K562 (cell line): Measurements from ENCODE around the gene CRIM1. TPM values are rescaled to one million over a fixed set of nuclear protein-coding genes. Genes with fewer than 3 reads are reported as not detected.

Experiments
- E2F5 ChIP-seq: sonication (generic); formaldehyde crosslinking; IDR thresholded peaks from 2 replicates; pipeline ENCODE4 v1.8.0; 2022; ENCODE audit warnings: mild to moderate bottlenecking, missing genetic modification reagents
- ELF1 ChIP-seq: fragments of 200-800 bp; sonication (Bioruptor generic); IDR thresholded peaks from 2 replicates; pipeline ENCODE4 v1.6.1; 2016; ENCODE audit warnings: missing genetic modification characterization, missing compliant biosample characterization
- ESRRA ChIP-seq: fragments of 450-650 bp; IDR thresholded peaks from 2 replicates; pipeline ENCODE4 v1.6.1; 2014; ENCODE audit warnings: low read depth, mild to moderate bottlenecking, moderate library complexity, borderline replicate concordance
- FOXA3 ChIP-seq, 2 experiments: fragments of 450-650 bp in 1 of 2; sonication (generic) in 1 of 2; formaldehyde crosslinking; IDR thresholded peaks in 1 of 2; conservative IDR thresholded peaks in 1 of 2; 2 replicates each; pipeline versions ENCODE4 v1.4.0 to v1.8.0; 2020 to 2022; ENCODE audit warnings: mild to moderate bottlenecking in 2 of 2, missing genetic modification reagents in 1 of 2
- FOXM1 ChIP-seq, 2 experiments: fragments of 450-650 bp in 1 of 2; sonication (generic) in 1 of 2; formaldehyde crosslinking in 1 of 2; IDR thresholded peaks; 2 replicates each; pipeline versions ENCODE4 v1.6.1 to v1.9.0; 2017 to 2022; ENCODE audit warnings: low read depth in 2 of 2, mild to moderate bottlenecking in 2 of 2, missing genetic modification reagents in 1 of 2, moderate library complexity in 1 of 2
- LEF1 ChIP-seq: fragments of 450-650 bp; IDR thresholded peaks from 2 replicates; pipeline ENCODE4 v1.6.1; 2016; ENCODE audit warnings: mild to moderate bottlenecking
- MECOM ChIP-seq: fragments of 250-450 bp; sonication (Bioruptor Pico); IDR thresholded peaks from 2 replicates; pipeline ENCODE4 v1.8.0; 2022; ENCODE audit warnings: inconsistent platforms
- RAD21 ChIP-seq, 2 experiments: fragments of 250-450 bp in 1 of 2; fragments of 450-650 bp in 1 of 2; sonication (Bioruptor Pico) in 1 of 2; formaldehyde crosslinking in 1 of 2; IDR thresholded peaks in 1 of 2; conservative IDR thresholded peaks in 1 of 2; 2 replicates each; pipeline versions ENCODE4 v1.4.0 to v1.8.0; 2020 to 2022; ENCODE audit warnings: mild to moderate bottlenecking in 2 of 2, moderate library complexity in 1 of 2
- RB1 ChIP-seq: fragments of 450-650 bp; IDR thresholded peaks from 2 replicates; pipeline ENCODE4 v1.6.1; 2017; ENCODE audit warnings: low read depth, mild to moderate bottlenecking
- SMARCC2 ChIP-seq: fragments of 450-650 bp; IDR thresholded peaks from 2 replicates; pipeline ENCODE4 v1.6.1; 2017; ENCODE audit warnings: antibody characterized with exemption, moderate library complexity, mild to moderate bottlenecking, low read depth
- SP2 ChIP-seq: IDR thresholded peaks from 2 replicates; pipeline ENCODE4 v1.6.1; 2011; ENCODE audit warnings: mild to moderate bottlenecking, low read depth, low read length, moderate library complexity; ENCODE audit not compliant: poor library complexity, severe bottlenecking; ENCODE audit errors: extremely low read depth
- SREBF1 ChIP-seq: fragments of 150-350 bp; IDR thresholded peaks from 2 replicates; pipeline ENCODE4 v1.6.1; 2014; ENCODE audit warnings: antibody characterized with exemption, low read depth, low read length, borderline replicate concordance
- TAF15 ChIP-seq: fragments of 200-400 bp; formaldehyde crosslinking; IDR thresholded peaks from 2 replicates; pipeline ENCODE4 v1.6.1; 2017; ENCODE audit warnings: mild to moderate bottlenecking, low read depth, low read length, moderate library complexity
- TBP ChIP-seq: optimal IDR thresholded peaks from 2 replicates; pipeline ENCODE3; 2011; ENCODE audit warnings: low read depth, low read length, improper control_type of control experiment
- TFAM ChIP-seq: fragments of 250-450 bp; sonication (Bioruptor Pico); conservative IDR thresholded peaks from 2 replicates; pipeline ENCODE4 v1.5.0; 2021; ENCODE audit warnings: mild to moderate bottlenecking, moderate library complexity
- ZNF184 ChIP-seq: sonication (generic); formaldehyde crosslinking; IDR thresholded peaks from 2 replicates; pipeline ENCODE4 v1.5.0; 2020; ENCODE audit warnings: missing genetic modification reagents
- ZNF280B ChIP-seq: fragments of 250-450 bp; sonication (Bioruptor Pico); IDR thresholded peaks from 2 replicates; pipeline ENCODE4 v1.5.1; 2021; ENCODE audit warnings: mild to moderate bottlenecking
- ZNF561 ChIP-seq: fragments of 450-650 bp; formaldehyde crosslinking; conservative IDR thresholded peaks from 2 replicates; pipeline ENCODE4 v1.4.0; 2020; ENCODE audit warnings: mild to moderate bottlenecking, moderate library complexity
- ZNF766 ChIP-seq: fragments of 200-800 bp; sonication (Bioruptor generic); conservative IDR thresholded peaks from 2 replicates; pipeline ENCODE4 v1.6.1; 2016; ENCODE audit warnings: missing genetic modification characterization, missing compliant biosample characterization
- ZNF830 ChIP-seq: fragments of 250-450 bp; sonication (Bioruptor Pico); IDR thresholded peaks from 2 replicates; pipeline ENCODE4 v1.5.0; 2021; ENCODE audit warnings: mild to moderate bottlenecking
- polyA plus RNA-seq, 8 experiments: library from polyadenylated mRNA; depleted of rRNA in 4 of 8; stranded (reverse) in 5 of 8; unstranded in 3 of 8; fragments of >200 nt; fragmentation: Nextera tagmentation in 2 of 8; fragmentation: Illumina TruSeq in 1 of 8; extraction: Ambion mirVana in 2 of 8; extraction: Trizol in 1 of 8; gene quantifications; 2 replicates each; pipeline versions ENCODE4 v1.2.1 to v1.2.3, GENCODE V29; 2011 to 2014; ENCODE audit warnings: inconsistent platforms in 1 of 8, missing spikeins in 1 of 8
- total RNA-seq, 7 experiments: library from RNA; depleted of rRNA in 6 of 7; stranded (reverse); fragments of >200 nt in 6 of 7; fragmentation: Illumina TruSeq in 2 of 7; extraction: Trizol in 2 of 7; gene quantifications; 2 replicates each; pipeline versions ENCODE4 v1.2.1 to v1.2.3, GENCODE V29; 2011 to 2021; ENCODE audit warnings: low replicate concordance in 1 of 7
- TF ChIP-seq, protein P1 (sequence below): fragments of 250-450 bp; sonication (Bioruptor Pico); IDR thresholded peaks from 2 replicates; pipeline ENCODE4 v1.8.0; 2022; ENCODE audit warnings: inconsistent platforms, mild to moderate bottlenecking, moderate library complexity, borderline replicate concordance

Gene CRIM1
- total and polyA plus RNA-seq, 9 of the 15 experiments (the other 6 are each of a cell fraction or from before 2014, with no cell fraction given): 0.01 to 0.36 (median 0.06) TPM; not detected in 1

GRCh38 chr2:36451512-36451911 lies 95.9 kb downstream of the CRIM1 start (continued):
- TF ChIP-seq SREBF1: no peak
- no peak for TF ChIP-seq TFAM (CRISPR knock-in tag)
- TF ChIP-seq SP2: no peak
- TF ChIP-seq, protein P1, sequence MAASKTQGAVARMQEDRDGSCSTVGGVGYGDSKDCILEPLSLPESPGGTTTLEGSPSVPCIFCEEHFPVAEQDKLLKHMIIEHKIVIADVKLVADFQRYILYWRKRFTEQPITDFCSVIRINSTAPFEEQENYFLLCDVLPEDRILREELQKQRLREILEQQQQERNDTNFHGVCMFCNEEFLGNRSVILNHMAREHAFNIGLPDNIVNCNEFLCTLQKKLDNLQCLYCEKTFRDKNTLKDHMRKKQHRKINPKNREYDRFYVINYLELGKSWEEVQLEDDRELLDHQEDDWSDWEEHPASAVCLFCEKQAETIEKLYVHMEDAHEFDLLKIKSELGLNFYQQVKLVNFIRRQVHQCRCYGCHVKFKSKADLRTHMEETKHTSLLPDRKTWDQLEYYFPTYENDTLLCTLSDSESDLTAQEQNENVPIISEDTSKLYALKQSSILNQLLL: no peak
- no peak for TF ChIP-seq ELF1
- TF ChIP-seq TAF15: no peak
- TF ChIP-seq SMARCC2: peak; percentile 62; the same call in 1 of the 2 replicates
- no peak for TF ChIP-seq ZNF280B (CRISPR knock-in tag)
- peak in 1 of 2 experiments; percentile 70; a peak in 2 of 4 replicates for TF ChIP-seq FOXA3 (CRISPR knock-in tag; conservative IDR thresholded peaks at IDR 0.05 in 1 of 2, IDR thresholded peaks at IDR 0.05 in 1 of 2)
- no peak for TF ChIP-seq TBP
- TF ChIP-seq ESRRA: peak; percentile 90; the same call in 1 of the 2 replicates
- TF ChIP-seq E2F5: no peak
- TF ChIP-seq RAD21 (CRISPR knock-in tag; conservative IDR thresholded peaks at IDR 0.05 in 1 of 2, IDR thresholded peaks at IDR 0.05 in 1 of 2): peak in 1 of 2 experiments; percentile 21; a peak in 1 of 4 replicates
- TF ChIP-seq ZNF184 (CRISPR knock-in tag): no peak
- TF ChIP-seq FOXM1 (IDR thresholded peaks at IDR 0.05; ENCODE audit: low read depth): peak; percentile 52; the same call in 1 of the 2 replicates
- TF ChIP-seq FOXM1 (CRISPR knock-in tag; IDR thresholded peaks at IDR 0.05; ENCODE audit: low read depth): no peak
- TF ChIP-seq ZNF830 (CRISPR knock-in tag): no peak
- TF ChIP-seq LEF1: peak; percentile 44; the same call in 1 of the 2 replicates
- no peak for TF ChIP-seq RB1
- 0 out of 2 replicates have a peak, but pooled peaks have one; percentile 41 for TF ChIP-seq ZNF766
- TF ChIP-seq MECOM: peak; percentile 83; the same call in 1 of the 2 replicates
- no peak for TF ChIP-seq ZNF561 (CRISPR knock-in tag)
